Neural cell (in vitro differentiated cells): ENCODE measurements around the gene CCDC73. TPM values are rescaled to one million over a fixed set of nuclear protein-coding genes. Genes with fewer than 3 reads are reported as not detected.

Source experiments
- H2AFZ ChIP-seq: fragments of 200-600, 300-800 bp; sonication (generic), shearing (Covaris generic); 2 replicates; pipeline ENCODE4 v1.6.0; 2014; ENCODE audit warnings: low read depth, mild to moderate bottlenecking, antibody characterized with exemption, low read length, moderate library complexity
- H3F3A ChIP-seq: fragments of 200-600 bp; shearing (Covaris generic); 2 replicates; pipeline ENCODE4 v1.6.1; 2016; ENCODE audit warnings: mild to moderate bottlenecking, moderate library complexity, mixed read lengths, antibody characterized with exemption, low read length; ENCODE audit not compliant: insufficient read depth, poor library complexity, severe bottlenecking
- H3K27ac ChIP-seq: fragments of 200-600, 300-800 bp; sonication (generic), shearing (Covaris generic); 2 replicates; pipeline ENCODE4 v1.5.1; 2014; ENCODE audit warnings: mild to moderate bottlenecking, low read length, moderate library complexity
- H3K27me3 ChIP-seq: fragments of 300-800, 200-600 bp; sonication (generic), shearing (Covaris generic); 2 replicates; pipeline ENCODE4 v1.6.0; 2014; ENCODE audit warnings: mild to moderate bottlenecking, low read depth, low read length, moderate library complexity; ENCODE audit not compliant: insufficient read depth
- H3K36me3 ChIP-seq: fragments of 300-800, 200-600 bp; sonication (generic), shearing (Covaris generic); 2 replicates; pipeline ENCODE4 v1.5.1; 2014; ENCODE audit warnings: mild to moderate bottlenecking, antibody characterized with exemption, low read length, moderate library complexity; ENCODE audit not compliant: insufficient read depth
- H3K4me2 ChIP-seq: fragments of 300-800, 200-600 bp; sonication (generic), shearing (Covaris generic); 2 replicates; pipeline ENCODE4 v1.6.0; 2014; ENCODE audit warnings: mild to moderate bottlenecking, low read length
- H3K4me3 ChIP-seq: fragments of 300-800, 200-600 bp; sonication (generic), shearing (Covaris generic); 2 replicates; pipeline ENCODE4 v1.5.1; 2014; ENCODE audit warnings: mild to moderate bottlenecking, low read length, moderate library complexity
- H3K79me2 ChIP-seq: fragments of 200-600 bp; shearing (Covaris generic); replicated peaks from 2 replicates; pipeline ENCODE4 v1.6.0; 2014; ENCODE audit warnings: mild to moderate bottlenecking, low read length, moderate library complexity; ENCODE audit not compliant: insufficient read depth
- H3K9ac ChIP-seq: fragments of 300-800, 200-600 bp; sonication (generic), shearing (Covaris generic); 2 replicates; pipeline ENCODE4 v1.6.1; 2016; ENCODE audit warnings: mild to moderate bottlenecking, low read length, mixed read lengths
- H3K9me2 ChIP-seq: fragments of 200-600 bp; shearing (Covaris generic); 2 replicates; pipeline ENCODE4 v1.6.1; 2016; ENCODE audit warnings: mild to moderate bottlenecking, low read length, mixed read lengths; ENCODE audit not compliant: insufficient read depth
- H3K9me3 ChIP-seq: fragments of 200-600, 300-800 bp; sonication (generic), shearing (Covaris generic); 2 replicates; pipeline ENCODE4 v1.6.1; 2016; ENCODE audit warnings: mild to moderate bottlenecking, mixed run types, low read length, moderate library complexity, mixed read lengths
- H4K20me1 ChIP-seq: fragments of 200-600 bp; shearing (Covaris generic); 2 replicates; pipeline ENCODE4 v1.6.1; 2016; ENCODE audit warnings: mild to moderate bottlenecking, mixed run types; ENCODE audit not compliant: insufficient read depth
- EP300 ChIP-seq: fragments of 450-650 bp; conservative IDR thresholded peaks from 2 replicates; pipeline ENCODE4 v1.6.1; 2014; ENCODE audit warnings: antibody characterized with exemption, mild to moderate bottlenecking, moderate library complexity; ENCODE audit not compliant: poor library complexity, severe bottlenecking
- EZH2 ChIP-seq: fragments of 200-600, 300-800 bp; shearing (Covaris generic), sonication (generic); IDR thresholded peaks from 2 replicates; pipeline ENCODE4 v1.6.1; 2014; ENCODE audit warnings: antibody characterized with exemption, low read length, borderline replicate concordance, mild to moderate bottlenecking; ENCODE audit not compliant: insufficient read depth, poor library complexity, severe bottlenecking
- MXI1 ChIP-seq: fragments of 450-650 bp; conservative IDR thresholded peaks from 2 replicates; pipeline ENCODE4 v1.6.1; 2014; ENCODE audit warnings: antibody characterized with exemption, mild to moderate bottlenecking; ENCODE audit not compliant: poor library complexity, severe bottlenecking
- POLR2AphosphoS5 ChIP-seq: IDR thresholded peaks from 2 replicates; pipeline ENCODE4 v1.6.1; 2012
- RAD21 ChIP-seq: fragments of 450-650 bp; conservative IDR thresholded peaks from 2 replicates; pipeline ENCODE4 v1.6.1; 2014; ENCODE audit warnings: antibody characterized with exemption, mild to moderate bottlenecking, moderate library complexity
- SMC3 ChIP-seq: fragments of 450-650 bp; conservative IDR thresholded peaks from 2 replicates; pipeline ENCODE4 v1.6.1; 2014; ENCODE audit warnings: antibody characterized with exemption, mild to moderate bottlenecking, moderate library complexity; ENCODE audit not compliant: poor library complexity
- TAF1 ChIP-seq: IDR thresholded peaks from 2 replicates; pipeline ENCODE4 v1.6.1; 2012; ENCODE audit warnings: low read depth
- polyA plus RNA-seq: library from polyadenylated mRNA; depleted of rRNA; stranded (reverse); fragments of >200 nt; gene quantifications from 2 replicates; pipeline ENCODE4 v1.2.3, GENCODE V29; 2014
- TF ChIP-seq, protein P1 (sequence below): fragments of 450-650 bp; IDR thresholded peaks from 2 replicates; pipeline ENCODE4 v1.5.1; 2014; ENCODE audit warnings: antibody characterized with exemption, mild to moderate bottlenecking, moderate library complexity; ENCODE audit not compliant: poor library complexity, severe bottlenecking
- TF ChIP-seq, protein P2 (sequence below): IDR thresholded peaks from 2 replicates; pipeline ENCODE4 v1.6.1; 2012; ENCODE audit warnings: borderline replicate concordance

The CCDC73 gene
- polyA plus RNA-seq, 1 donor from 2014 or later = 0.07 TPM

DNA sequence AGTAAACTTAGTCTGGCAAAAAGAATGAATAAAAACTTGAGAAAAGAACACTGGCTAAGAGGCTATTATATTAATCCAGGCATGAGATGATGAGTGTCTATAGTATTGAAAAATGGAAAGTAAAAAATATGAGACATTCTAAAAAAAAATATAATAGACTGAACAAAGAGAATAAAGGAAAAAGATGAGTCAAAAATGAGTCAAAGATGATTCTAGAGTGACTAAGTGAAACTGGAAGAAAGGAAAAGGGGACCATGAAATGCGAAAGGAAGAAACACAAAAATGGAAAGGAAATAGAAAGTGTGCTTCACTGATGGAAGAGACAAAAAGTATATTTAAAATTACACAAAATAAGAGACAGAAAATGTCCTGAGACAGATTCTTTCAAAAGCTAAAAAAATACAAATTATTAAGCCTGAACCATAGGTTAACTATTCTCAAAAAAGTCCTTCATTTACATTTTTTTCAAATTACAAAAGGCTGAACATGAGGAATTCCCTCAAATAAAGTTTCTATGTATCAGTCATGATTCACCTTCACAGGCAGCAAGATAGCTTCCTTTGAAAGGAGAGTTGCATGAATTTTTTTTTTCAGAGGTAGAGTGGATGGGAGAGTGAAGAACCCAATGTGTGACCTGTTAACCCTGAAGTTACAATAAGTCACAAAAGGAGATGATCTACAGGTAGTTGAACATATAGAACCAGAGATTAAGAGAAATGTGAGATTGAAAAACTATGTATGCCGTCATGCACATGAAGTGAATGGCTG is 135.6 kb downstream of the CCDC73 start:
- no peaks in the 10 kb centered on the region for H4K20me1 ChIP-seq
- H3K27ac ChIP-seq = no peak overlapping the region
- H3K4me3 ChIP-seq = no peak overlapping the region
- H3K9me3 ChIP-seq = no peaks in the 10 kb centered on the region
- no peak overlapping the region for H3K4me2 ChIP-seq
- H3K36me3 ChIP-seq = no peaks in the 10 kb centered on the region
- H2AFZ ChIP-seq = no peak overlapping the region
- no peaks in the 10 kb centered on the region for H3K9me2 ChIP-seq
- no peaks in the 10 kb centered on the region for H3K27me3 ChIP-seq
- no peaks in the 10 kb centered on the region for H3K79me2 ChIP-seq
- no peaks in the 10 kb centered on the region for H3F3A ChIP-seq
- no peak overlapping the region for H3K9ac ChIP-seq
- TF ChIP-seq POLR2AphosphoS5 (no peak), TAF1 (no peak), EP300 (no peak), RAD21 (no peak), SMC3 (no peak), MXI1 (no peak), EZH2 (no peak)
- TF ChIP-seq, protein P1, sequence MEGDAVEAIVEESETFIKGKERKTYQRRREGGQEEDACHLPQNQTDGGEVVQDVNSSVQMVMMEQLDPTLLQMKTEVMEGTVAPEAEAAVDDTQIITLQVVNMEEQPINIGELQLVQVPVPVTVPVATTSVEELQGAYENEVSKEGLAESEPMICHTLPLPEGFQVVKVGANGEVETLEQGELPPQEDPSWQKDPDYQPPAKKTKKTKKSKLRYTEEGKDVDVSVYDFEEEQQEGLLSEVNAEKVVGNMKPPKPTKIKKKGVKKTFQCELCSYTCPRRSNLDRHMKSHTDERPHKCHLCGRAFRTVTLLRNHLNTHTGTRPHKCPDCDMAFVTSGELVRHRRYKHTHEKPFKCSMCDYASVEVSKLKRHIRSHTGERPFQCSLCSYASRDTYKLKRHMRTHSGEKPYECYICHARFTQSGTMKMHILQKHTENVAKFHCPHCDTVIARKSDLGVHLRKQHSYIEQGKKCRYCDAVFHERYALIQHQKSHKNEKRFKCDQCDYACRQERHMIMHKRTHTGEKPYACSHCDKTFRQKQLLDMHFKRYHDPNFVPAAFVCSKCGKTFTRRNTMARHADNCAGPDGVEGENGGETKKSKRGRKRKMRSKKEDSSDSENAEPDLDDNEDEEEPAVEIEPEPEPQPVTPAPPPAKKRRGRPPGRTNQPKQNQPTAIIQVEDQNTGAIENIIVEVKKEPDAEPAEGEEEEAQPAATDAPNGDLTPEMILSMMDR = no peak
- TF ChIP-seq, protein P2, sequence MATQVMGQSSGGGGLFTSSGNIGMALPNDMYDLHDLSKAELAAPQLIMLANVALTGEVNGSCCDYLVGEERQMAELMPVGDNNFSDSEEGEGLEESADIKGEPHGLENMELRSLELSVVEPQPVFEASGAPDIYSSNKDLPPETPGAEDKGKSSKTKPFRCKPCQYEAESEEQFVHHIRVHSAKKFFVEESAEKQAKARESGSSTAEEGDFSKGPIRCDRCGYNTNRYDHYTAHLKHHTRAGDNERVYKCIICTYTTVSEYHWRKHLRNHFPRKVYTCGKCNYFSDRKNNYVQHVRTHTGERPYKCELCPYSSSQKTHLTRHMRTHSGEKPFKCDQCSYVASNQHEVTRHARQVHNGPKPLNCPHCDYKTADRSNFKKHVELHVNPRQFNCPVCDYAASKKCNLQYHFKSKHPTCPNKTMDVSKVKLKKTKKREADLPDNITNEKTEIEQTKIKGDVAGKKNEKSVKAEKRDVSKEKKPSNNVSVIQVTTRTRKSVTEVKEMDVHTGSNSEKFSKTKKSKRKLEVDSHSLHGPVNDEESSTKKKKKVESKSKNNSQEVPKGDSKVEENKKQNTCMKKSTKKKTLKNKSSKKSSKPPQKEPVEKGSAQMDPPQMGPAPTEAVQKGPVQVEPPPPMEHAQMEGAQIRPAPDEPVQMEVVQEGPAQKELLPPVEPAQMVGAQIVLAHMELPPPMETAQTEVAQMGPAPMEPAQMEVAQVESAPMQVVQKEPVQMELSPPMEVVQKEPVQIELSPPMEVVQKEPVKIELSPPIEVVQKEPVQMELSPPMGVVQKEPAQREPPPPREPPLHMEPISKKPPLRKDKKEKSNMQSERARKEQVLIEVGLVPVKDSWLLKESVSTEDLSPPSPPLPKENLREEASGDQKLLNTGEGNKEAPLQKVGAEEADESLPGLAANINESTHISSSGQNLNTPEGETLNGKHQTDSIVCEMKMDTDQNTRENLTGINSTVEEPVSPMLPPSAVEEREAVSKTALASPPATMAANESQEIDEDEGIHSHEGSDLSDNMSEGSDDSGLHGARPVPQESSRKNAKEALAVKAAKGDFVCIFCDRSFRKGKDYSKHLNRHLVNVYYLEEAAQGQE = no peak

DNA sequence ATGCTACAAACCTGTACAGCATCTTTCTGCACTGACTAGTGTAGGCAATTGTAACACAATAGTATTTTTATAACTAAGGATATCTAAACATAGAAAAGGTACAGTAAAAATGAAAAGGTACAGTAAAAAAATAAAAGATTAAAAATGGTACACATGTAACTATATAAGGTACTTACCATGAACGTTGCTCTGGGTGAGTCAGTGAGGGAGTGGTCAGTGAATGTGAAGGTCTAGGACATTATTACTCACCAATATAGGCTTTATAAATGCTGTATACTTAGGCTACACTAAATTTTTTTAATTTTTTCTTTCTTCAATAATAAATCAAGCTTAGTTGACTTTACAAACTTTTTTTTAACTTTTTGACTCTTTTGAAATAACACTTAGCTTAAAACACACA is 150.9 kb downstream of the CCDC73 start:
- Histone ChIP-seq H3K27me3 (no peaks in the 10 kb centered on the region), H3K4me3 (no peak overlapping the region), H3F3A (no peaks in the 10 kb centered on the region), H3K9ac (no peak overlapping the region), H3K36me3 (no peaks in the 10 kb centered on the region), H3K27ac (no peak overlapping the region), H3K9me3 (no peaks in the 10 kb centered on the region), H3K79me2 (no peaks in the 10 kb centered on the region), H2AFZ (no peak overlapping the region), H4K20me1 (no peaks in the 10 kb centered on the region), H3K4me2 (no peak overlapping the region), H3K9me2 (no peaks in the 10 kb centered on the region)
- TF ChIP-seq TAF1 (no peak), SMC3 (no peak), MXI1 (no peak), POLR2AphosphoS5 (no peak)
- TF ChIP-seq, protein P2 = no peak
- TF ChIP-seq, protein P1 = no peak
